Adrenal gland (tissue), 5 donors: ENCODE measurements around the gene CR2.

ENCODE experiments used
- POLR2A ChIP-seq, 2 donors: fragments of 450-650 bp; IDR thresholded peaks; one replicate each; pipeline ENCODE4 v1.6.1; 2017; ENCODE audit warnings: antibody characterized with exemption in 2 of 2, mild to moderate bottlenecking in 2 of 2, moderate library complexity in 1 of 2
- TF ChIP-seq, protein P1 (sequence below), 6 experiments: fragments of 450-650 bp in 4 of 6; fragments of 200-600 bp in 2 of 6; sonication (generic) in 1 of 6; IDR thresholded peaks; 1 replicate in 5 of 6; 2 replicates in 1 of 6; pipeline versions ENCODE4 v1.5.1 to v1.8.0; 2016 to 2021; ENCODE audit warnings: antibody characterized with exemption in 6 of 6, mild to moderate bottlenecking in 2 of 6, moderate library complexity in 1 of 6
- donor health status: DM: no; HTN: no; CAD: no.

DNA sequence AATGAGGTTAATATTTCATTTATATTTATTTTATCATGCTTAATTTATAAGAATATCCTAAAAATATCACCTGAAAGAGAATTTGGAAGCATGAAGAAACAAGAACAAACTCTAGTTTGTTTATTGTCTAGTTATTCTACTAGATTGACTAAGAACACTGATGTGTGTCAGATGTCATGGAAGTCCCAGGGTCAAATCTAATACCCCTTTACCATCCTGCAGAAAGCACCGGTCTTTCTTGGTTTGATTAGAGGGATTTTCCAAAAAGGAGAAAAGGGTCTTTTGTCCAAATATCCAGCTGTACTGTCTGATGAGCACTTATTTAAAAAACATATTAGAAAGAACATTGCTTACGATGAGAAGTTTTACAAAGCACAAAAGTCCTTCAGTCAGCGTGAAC, 20.7 kb upstream of the CR2 start:
- TF ChIP-seq, protein P1, sequence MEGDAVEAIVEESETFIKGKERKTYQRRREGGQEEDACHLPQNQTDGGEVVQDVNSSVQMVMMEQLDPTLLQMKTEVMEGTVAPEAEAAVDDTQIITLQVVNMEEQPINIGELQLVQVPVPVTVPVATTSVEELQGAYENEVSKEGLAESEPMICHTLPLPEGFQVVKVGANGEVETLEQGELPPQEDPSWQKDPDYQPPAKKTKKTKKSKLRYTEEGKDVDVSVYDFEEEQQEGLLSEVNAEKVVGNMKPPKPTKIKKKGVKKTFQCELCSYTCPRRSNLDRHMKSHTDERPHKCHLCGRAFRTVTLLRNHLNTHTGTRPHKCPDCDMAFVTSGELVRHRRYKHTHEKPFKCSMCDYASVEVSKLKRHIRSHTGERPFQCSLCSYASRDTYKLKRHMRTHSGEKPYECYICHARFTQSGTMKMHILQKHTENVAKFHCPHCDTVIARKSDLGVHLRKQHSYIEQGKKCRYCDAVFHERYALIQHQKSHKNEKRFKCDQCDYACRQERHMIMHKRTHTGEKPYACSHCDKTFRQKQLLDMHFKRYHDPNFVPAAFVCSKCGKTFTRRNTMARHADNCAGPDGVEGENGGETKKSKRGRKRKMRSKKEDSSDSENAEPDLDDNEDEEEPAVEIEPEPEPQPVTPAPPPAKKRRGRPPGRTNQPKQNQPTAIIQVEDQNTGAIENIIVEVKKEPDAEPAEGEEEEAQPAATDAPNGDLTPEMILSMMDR (IDR thresholded peaks at IDR 0.05), result no peak
- no peak for TF ChIP-seq POLR2A (IDR thresholded peaks at IDR 0.05)
